ENCODE data around the gene CCDC102A. TPM values are rescaled to one million over a fixed set of nuclear protein-coding genes. Genes with fewer than 3 reads are reported as not detected.

CCDC102A gene
- total RNA-seq, 2 donors from 2014 or later, result 10.6 to 22.4 TPM

DNA sequence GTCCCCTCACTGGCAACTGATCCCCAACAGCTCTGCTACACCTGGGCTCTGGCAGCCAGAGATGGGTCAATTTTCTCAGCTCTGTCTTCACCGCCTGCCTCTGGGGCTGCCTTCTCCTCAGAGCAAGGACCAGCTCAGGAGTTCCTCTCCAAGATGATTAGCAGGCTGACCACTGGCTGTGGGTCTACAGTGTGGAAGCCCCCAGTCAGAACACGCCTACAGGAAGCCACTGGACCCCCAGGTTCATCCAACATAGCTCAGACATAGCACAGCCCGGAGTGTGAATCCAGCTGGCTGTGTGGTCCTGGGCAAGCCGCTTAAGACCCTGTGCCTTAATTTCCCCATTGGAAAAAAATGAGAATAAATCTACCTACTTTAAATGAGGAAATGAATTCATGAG, 55.0 kb downstream of the CCDC102A start:
- ATAC-seq (no peak), DNase-seq (no peak)
- H3K27ac ChIP-seq, result peak overlapping the region in 3 of 4 donors; percentile 58 to 84 (median 72)
- WGBS, 2 donors, result 87 to 89% methylated on average over 4 of the region's 4 CpGs
- H3K27me3 ChIP-seq, result no peaks in the 10 kb centered on the region
- no peak overlapping the region for H3K4me3 ChIP-seq
- intact Hi-C loops (cut with DNase I), result no loop called here
- peaks cover 81% of the 10 kb centered on the region for H3K4me1 ChIP-seq
- no peak for TF ChIP-seq POLR2A (IDR thresholded peaks at IDR 0.05)
- TF ChIP-seq, protein P1, sequence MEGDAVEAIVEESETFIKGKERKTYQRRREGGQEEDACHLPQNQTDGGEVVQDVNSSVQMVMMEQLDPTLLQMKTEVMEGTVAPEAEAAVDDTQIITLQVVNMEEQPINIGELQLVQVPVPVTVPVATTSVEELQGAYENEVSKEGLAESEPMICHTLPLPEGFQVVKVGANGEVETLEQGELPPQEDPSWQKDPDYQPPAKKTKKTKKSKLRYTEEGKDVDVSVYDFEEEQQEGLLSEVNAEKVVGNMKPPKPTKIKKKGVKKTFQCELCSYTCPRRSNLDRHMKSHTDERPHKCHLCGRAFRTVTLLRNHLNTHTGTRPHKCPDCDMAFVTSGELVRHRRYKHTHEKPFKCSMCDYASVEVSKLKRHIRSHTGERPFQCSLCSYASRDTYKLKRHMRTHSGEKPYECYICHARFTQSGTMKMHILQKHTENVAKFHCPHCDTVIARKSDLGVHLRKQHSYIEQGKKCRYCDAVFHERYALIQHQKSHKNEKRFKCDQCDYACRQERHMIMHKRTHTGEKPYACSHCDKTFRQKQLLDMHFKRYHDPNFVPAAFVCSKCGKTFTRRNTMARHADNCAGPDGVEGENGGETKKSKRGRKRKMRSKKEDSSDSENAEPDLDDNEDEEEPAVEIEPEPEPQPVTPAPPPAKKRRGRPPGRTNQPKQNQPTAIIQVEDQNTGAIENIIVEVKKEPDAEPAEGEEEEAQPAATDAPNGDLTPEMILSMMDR (IDR thresholded peaks at IDR 0.05), result no peak
- H3K36me3 ChIP-seq (replicated peaks in 1 of 2; ENCODE audit: insufficient read depth in 1 of 2, low read depth in 2 of 2), result no peaks in the 10 kb centered on the region
- H3K9me3 ChIP-seq, result no peaks in the 10 kb centered on the region

DNA sequence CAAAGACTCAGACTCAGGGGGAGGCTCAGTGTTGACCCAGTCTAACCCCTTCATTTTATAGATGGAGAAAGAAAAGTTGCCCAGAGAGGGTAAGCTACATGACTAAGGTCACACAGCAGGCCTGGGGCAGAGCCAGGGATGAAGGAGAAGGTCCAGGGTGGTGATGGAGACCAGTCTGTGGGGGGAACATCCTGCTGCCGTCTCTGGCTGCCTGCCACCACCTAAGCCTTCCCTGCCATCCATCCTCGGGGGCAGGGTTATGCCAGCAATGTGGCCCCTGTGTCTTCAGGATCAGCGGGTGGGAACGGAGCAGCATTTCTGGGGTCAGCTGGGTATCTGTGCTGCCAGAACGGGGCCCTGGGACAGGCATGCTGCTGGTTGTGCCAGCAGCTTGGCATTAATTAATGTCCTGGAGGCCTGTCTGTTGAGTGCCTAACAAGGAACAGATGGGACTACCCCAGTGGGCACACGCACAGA, 55.6 kb downstream of the CCDC102A start:
- TF ChIP-seq POLR2A (IDR thresholded peaks at IDR 0.05), result no peak
- TF ChIP-seq, protein P1 (IDR thresholded peaks at IDR 0.05), result no peak
- Histone ChIP-seq H3K27ac (peak overlapping the region; percentile 58 to 84 (median 68)), H3K9me3 (no peaks in the 10 kb centered on the region), H3K36me3 (replicated peaks in 1 of 2; ENCODE audit: insufficient read depth in 1 of 2, low read depth in 2 of 2) (no peaks in the 10 kb centered on the region), H3K4me3 (no peak overlapping the region), H3K4me1 (peaks cover 84% of the 10 kb centered on the region), H3K27me3 (no peaks in the 10 kb centered on the region)
- ATAC-seq, result no peak
- intact Hi-C loops (cut with DNase I), result no loop called here
- DNase-seq, result no peak
- WGBS, 2 donors, result 0 to 54% methylated on average over 1 to 6 of the region's 6 CpGs

DNA sequence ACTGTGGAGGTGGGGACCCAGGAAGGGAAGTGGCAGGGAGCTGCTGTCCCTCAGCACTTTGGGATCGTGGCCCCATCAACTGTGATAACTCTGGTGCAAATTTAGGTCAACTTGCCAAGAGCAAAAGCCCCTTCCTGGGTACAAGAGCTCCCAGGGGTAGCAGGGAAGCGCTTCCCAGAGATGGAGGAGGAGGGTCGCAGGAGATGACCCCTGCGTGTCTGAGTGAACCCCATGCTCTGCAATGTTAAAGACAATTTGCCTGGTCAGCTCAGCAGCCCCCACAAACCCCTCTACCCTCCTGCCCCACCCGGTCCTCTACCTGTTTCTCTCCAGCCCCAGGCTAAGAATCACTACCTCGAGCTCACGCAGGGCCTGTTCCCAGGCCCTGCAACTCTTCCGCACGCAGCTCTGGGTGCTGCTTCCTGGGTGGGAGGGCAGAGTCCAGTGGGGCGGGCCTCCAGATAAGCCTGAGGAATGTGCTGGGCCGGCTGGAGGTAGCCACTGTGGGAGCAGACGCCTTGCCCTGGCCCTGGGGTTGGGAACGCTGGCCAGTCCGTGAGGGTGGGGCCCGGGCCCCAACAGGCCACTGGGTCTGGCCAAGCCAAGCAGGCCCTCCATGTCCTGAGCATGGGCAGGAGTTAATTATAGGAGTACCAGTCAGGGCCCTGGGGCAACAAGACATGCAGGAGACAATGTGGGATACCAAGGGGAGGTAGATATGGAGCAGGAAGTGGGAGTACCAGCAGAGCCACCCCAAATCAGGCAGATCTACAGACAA, 56.2 kb downstream of the CCDC102A start:
- ATAC-seq (peak; percentile 93), DNase-seq (peak; percentile 86 to 91 (median 90))
- no peaks in the 10 kb centered on the region for H3K9me3 ChIP-seq
- peak overlapping the region; percentile 58 to 84 (median 68) for H3K27ac ChIP-seq
- H3K4me1 ChIP-seq, result peaks cover 78% of the 10 kb centered on the region
- no peak overlapping the region for H3K4me3 ChIP-seq
- WGBS, 2 donors, result 17 to 80% methylated on average over 1 to 15 of the region's 15 CpGs
- TF ChIP-seq, protein P1 (IDR thresholded peaks at IDR 0.05), result no peak
- TF ChIP-seq POLR2A (IDR thresholded peaks at IDR 0.05), result peak in 2 of 3 donors; percentile 54 to 60
- no peaks in the 10 kb centered on the region for H3K27me3 ChIP-seq
- intact Hi-C loops (cut with DNase I), result no loop called here
- no peaks in the 10 kb centered on the region for H3K36me3 ChIP-seq (replicated peaks in 1 of 2; ENCODE audit: insufficient read depth in 1 of 2, low read depth in 2 of 2)

DNA sequence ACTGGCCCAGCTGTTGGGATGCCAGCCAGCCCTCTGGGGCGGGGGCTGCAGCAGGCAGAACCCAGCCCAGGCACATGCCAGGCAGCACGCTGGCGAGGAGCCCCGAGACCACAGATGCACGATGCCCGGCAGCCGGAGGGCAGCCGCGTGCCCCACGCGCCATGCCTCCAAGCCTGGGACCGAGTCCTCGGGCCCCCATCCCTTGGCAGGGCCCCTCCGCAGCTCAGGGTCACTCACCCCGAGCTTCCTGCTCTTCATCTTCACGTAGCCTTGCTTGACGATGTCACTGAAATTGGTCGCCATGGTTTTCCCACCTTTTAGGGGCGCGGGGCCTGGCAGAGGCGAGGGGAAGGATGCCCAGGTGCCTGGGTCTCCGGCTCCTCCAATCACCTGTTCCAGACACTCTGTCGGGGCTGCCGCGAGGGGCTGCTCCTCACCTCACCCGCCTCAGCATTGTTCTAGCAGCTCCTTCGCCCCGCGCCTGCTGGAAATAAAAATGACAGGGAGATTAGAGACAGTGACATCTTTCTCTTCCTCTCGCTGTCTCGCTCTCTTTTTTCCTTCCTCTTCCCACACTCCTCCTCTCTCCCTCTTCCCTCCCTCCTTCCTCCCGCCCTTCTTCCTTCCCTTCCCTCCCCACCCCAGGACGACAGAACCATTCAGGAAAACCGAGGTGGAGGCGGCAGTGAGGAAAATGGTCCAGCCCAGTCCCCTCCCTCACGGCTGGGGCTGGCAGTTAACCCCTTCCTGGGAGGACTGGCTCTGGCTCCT, 57.0 kb downstream of the CCDC102A start:
- ATAC-seq, result peak; percentile 26
- TF ChIP-seq, protein P1 (IDR thresholded peaks at IDR 0.05), result no peak
- TF ChIP-seq POLR2A (IDR thresholded peaks at IDR 0.05), result no peak
- peak in 1 of 4 donors; percentile 31 for DNase-seq
- H3K4me1 ChIP-seq, result peaks cover 70% of the 10 kb centered on the region
- H3K27ac ChIP-seq, result peak overlapping the region; percentile 58 to 84 (median 68)
- 34 to 50% methylated on average over 24 to 32 of the region's 36 CpGs for WGBS, 2 donors
- H3K4me3 ChIP-seq, result no peak overlapping the region
- H3K36me3 ChIP-seq (replicated peaks in 1 of 2; ENCODE audit: insufficient read depth in 1 of 2, low read depth in 2 of 2), result no peaks in the 10 kb centered on the region
- H3K27me3 ChIP-seq, result no peaks in the 10 kb centered on the region
- intact Hi-C loops (cut with DNase I), result no loop called here
- no peaks in the 10 kb centered on the region for H3K9me3 ChIP-seq

All from body of pancreas (tissue), 4 donors.